ENCODE data around the gene TTC29. TPM values are rescaled to one million over a fixed set of nuclear protein-coding genes. Genes with fewer than 3 reads are reported as not detected.

TTC29 gene, protein sequence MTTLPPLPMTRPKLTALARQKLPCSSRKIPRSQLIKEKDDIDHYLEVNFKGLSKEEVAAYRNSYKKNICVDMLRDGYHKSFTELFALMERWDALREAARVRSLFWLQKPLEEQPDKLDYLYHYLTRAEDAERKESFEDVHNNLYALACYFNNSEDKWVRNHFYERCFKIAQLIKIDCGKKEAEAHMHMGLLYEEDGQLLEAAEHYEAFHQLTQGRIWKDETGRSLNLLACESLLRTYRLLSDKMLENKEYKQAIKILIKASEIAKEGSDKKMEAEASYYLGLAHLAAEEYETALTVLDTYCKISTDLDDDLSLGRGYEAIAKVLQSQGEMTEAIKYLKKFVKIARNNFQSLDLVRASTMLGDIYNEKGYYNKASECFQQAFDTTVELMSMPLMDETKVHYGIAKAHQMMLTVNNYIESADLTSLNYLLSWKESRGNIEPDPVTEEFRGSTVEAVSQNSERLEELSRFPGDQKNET
- total RNA-seq (0.12 and 0.13 TPM in 2 replicates), polyA plus RNA-seq (0.66 TPM in 1 of 2 replicates, not detected in the other)

DNA sequence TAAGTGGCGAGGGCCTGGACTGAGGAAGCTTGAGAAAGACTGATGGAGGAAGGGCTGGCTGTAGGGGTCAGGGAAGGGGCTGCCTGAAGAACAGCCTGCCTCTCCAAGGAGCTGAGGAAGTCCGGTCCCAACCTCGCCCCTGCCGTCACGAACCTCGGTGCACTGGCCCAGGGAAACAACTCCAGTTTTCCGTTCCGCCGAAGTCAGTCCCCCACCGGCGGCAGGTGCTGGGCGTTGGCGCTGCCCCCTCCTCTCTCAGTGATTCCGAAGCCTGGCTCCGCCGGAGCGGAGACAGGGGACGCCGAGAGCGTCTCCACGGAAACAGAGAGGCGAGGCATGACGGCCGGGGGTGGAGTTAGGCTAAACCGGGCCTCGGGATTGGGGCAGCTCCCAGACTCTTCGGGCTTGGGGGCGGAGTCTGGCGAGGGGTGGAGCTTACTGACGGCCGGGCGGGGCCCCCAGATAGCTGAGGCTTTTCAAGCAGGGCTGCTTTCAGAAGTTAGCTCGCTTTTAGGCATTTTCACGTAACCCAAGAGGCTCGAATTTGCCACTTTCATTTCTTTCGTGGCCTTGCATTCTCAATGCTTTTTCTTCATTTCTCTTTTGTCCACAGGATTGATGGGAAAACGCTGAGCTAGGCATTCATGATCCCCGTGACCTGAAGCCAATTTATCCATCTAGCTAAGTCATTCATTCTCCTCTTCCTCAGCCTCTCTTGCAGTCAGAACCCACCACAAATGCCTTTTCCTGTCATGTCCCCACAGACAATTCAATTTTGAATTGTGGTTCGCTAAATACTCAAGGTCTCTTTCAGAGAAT, at the start of gene TTC29:
TSS of gene TTC29 (minus strand) at position 309 of the 819 bp plus-strand sequence. CDS start 5,969 bp downstream, outside the sequence.
- H3K4me1 ChIP-seq (ENCODE audit: insufficient read depth) = no peaks in the 10 kb centered on the region
- H3K4me2 ChIP-seq = peak within 1 kb of the TSS; percentile 72
- 2% methylated on average over 39 of the region's 39 CpGs for WGBS (ENCODE audit: low lambda C conversion rate, missing lambda C conversion rate)
- TF ChIP-seq EZH2phosphoT487 (IDR thresholded peaks at IDR 0.05; ENCODE audit: low read depth, severe bottlenecking, unreplicated experiment) (no peak), EZH2 (IDR thresholded peaks at IDR 0.05; ENCODE audit: borderline replicate concordance) (no peak)
- TF ChIP-seq, protein P1, sequence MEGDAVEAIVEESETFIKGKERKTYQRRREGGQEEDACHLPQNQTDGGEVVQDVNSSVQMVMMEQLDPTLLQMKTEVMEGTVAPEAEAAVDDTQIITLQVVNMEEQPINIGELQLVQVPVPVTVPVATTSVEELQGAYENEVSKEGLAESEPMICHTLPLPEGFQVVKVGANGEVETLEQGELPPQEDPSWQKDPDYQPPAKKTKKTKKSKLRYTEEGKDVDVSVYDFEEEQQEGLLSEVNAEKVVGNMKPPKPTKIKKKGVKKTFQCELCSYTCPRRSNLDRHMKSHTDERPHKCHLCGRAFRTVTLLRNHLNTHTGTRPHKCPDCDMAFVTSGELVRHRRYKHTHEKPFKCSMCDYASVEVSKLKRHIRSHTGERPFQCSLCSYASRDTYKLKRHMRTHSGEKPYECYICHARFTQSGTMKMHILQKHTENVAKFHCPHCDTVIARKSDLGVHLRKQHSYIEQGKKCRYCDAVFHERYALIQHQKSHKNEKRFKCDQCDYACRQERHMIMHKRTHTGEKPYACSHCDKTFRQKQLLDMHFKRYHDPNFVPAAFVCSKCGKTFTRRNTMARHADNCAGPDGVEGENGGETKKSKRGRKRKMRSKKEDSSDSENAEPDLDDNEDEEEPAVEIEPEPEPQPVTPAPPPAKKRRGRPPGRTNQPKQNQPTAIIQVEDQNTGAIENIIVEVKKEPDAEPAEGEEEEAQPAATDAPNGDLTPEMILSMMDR (IDR thresholded peaks at IDR 0.05; ENCODE audit: poor library complexity) = no peak
- H2AFZ ChIP-seq = peak within 1 kb of the TSS; percentile 54
- no peaks in the 10 kb centered on the region for H4K20me1 ChIP-seq (ENCODE audit: insufficient read depth, poor library complexity, severe bottlenecking)
- peaks cover 21% of the 10 kb centered on the region for H3K27me3 ChIP-seq
- H3K4me3 ChIP-seq = peak within 1 kb of the TSS; percentile 31
- no peaks in the 10 kb centered on the region for H3K36me3 ChIP-seq (replicated peaks; ENCODE audit: insufficient read depth, low read depth)
- peak; percentile 96 for DNase-seq (ENCODE audit: low spot score)
- no peaks in the 10 kb centered on the region for H3K9me3 ChIP-seq (ENCODE audit: low read depth)
- no peaks in the 10 kb centered on the region for H3K79me2 ChIP-seq
- no peak within 1 kb of the TSS for H3K27ac ChIP-seq
- no peaks in the 10 kb centered on the region for H3K9me2 ChIP-seq (replicated peaks; ENCODE audit: insufficient read depth)

DNA sequence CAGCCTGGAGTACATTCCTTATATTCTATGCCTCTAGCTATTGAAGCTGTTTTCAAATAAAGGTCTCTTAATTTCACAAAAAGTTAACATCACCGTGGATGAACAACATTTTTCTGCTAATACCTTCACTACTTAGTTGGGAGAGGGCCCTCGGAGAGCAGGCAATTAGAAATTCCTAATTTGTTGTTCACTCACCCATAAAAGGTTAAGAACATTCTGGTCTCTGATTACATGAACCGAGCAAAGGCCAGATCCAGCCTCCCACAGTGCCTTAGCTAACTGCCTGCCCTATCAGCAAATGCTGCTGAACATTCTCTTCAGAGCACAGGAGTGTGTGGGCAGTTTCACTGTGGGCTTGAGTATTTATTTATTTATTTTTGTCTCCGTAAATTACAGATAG, 36.0 kb upstream of the TTC29 start:
- Histone ChIP-seq H2AFZ (peak overlapping the region; percentile 5), H3K36me3 (replicated peaks; ENCODE audit: insufficient read depth, low read depth) (no peaks in the 10 kb centered on the region), H3K79me2 (no peaks in the 10 kb centered on the region), H4K20me1 (ENCODE audit: insufficient read depth, poor library complexity, severe bottlenecking) (no peaks in the 10 kb centered on the region), H3K27ac (peak overlapping the region; percentile 45), H3K4me1 (ENCODE audit: insufficient read depth) (peaks cover 8% of the 10 kb centered on the region), H3K4me3 (no peak overlapping the region), H3K9me2 (replicated peaks; ENCODE audit: insufficient read depth) (no peaks in the 10 kb centered on the region), H3K27me3 (no peaks in the 10 kb centered on the region), H3K4me2 (peak overlapping the region; percentile 26), H3K9me3 (ENCODE audit: low read depth) (no peaks in the 10 kb centered on the region)
- peak; percentile 40 for DNase-seq (ENCODE audit: low spot score)
- TF ChIP-seq EZH2phosphoT487 (IDR thresholded peaks at IDR 0.05; ENCODE audit: low read depth, severe bottlenecking, unreplicated experiment) (no peak), EZH2 (IDR thresholded peaks at IDR 0.05; ENCODE audit: borderline replicate concordance) (no peak)
- TF ChIP-seq, protein P1 (IDR thresholded peaks at IDR 0.05; ENCODE audit: poor library complexity) = no peak
- WGBS (ENCODE audit: low lambda C conversion rate, missing lambda C conversion rate) = 24% methylated on average over 4 of the region's 4 CpGs

DNA sequence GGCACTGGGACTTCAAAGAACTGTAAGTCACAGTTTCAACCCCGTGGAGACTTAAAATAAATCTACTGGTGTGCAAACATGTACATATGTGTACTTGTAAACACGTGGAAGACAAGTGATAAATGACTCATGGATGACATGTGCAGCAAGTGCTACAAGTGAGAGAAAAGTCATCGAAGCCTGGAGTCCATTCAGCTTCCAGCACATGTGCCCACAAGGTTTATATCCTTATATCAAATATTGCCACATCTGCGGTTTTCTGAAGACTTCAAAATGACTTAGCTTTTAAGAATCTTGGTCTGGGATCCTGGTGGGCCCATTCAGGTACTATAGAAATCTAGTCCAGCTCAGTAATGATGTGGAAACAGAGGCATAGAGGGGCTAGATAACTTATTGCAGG, 33.0 kb upstream of the TTC29 start:
- no peak overlapping the region for H3K4me2 ChIP-seq
- H3K27ac ChIP-seq = no peak overlapping the region
- DNase-seq (ENCODE audit: low spot score) = no peak
- 71% methylated on average over 4 of the region's 4 CpGs for WGBS (ENCODE audit: low lambda C conversion rate, missing lambda C conversion rate)
- H3K27me3 ChIP-seq = no peaks in the 10 kb centered on the region
- H3K9me2 ChIP-seq (replicated peaks; ENCODE audit: insufficient read depth) = no peaks in the 10 kb centered on the region
- H3K4me1 ChIP-seq (ENCODE audit: insufficient read depth) = peaks cover 14% of the 10 kb centered on the region
- H3K79me2 ChIP-seq = no peaks in the 10 kb centered on the region
- no peaks in the 10 kb centered on the region for H4K20me1 ChIP-seq (ENCODE audit: insufficient read depth, poor library complexity, severe bottlenecking)
- no peak overlapping the region for H3K4me3 ChIP-seq
- no peaks in the 10 kb centered on the region for H3K9me3 ChIP-seq (ENCODE audit: low read depth)
- no peaks in the 10 kb centered on the region for H3K36me3 ChIP-seq (replicated peaks; ENCODE audit: insufficient read depth, low read depth)
- TF ChIP-seq EZH2 (IDR thresholded peaks at IDR 0.05; ENCODE audit: borderline replicate concordance) (no peak), EZH2phosphoT487 (IDR thresholded peaks at IDR 0.05; ENCODE audit: low read depth, severe bottlenecking, unreplicated experiment) (no peak)
- TF ChIP-seq, protein P1 (IDR thresholded peaks at IDR 0.05; ENCODE audit: poor library complexity) = no peak
- H2AFZ ChIP-seq = no peak overlapping the region

All from hepatocyte (in vitro differentiated cells).